Measurements from ENCODE around the gene LRRC49. TPM values are rescaled to one million over a fixed set of nuclear protein-coding genes. Genes with fewer than 3 reads are reported as not detected.

LRRC49 gene
- total RNA-seq, 1 donor from 2014 or later, result 6.8 TPM

- Histone ChIP-seq H3K9me3 (ENCODE audit: insufficient read depth, low read depth, low read length) (no peaks in the 10 kb centered on the region), H3K27ac (ENCODE audit: low read depth, low read length) (peak overlapping the region; percentile 20), H4K20me1 (ENCODE audit: insufficient read depth, low read length) (no peaks in the 10 kb centered on the region), H3K4me2 (ENCODE audit: low read length) (peak overlapping the region; percentile 27), H2AFZ (ENCODE audit: low read depth, low read length) (no peak overlapping the region), H3K4me1 (ENCODE audit: insufficient read depth, low read length) (peaks cover 4% of the 10 kb centered on the region), H3K9ac (ENCODE audit: low read length) (no peak overlapping the region), H3K27me3 (ENCODE audit: insufficient read depth, low read length) (no peaks in the 10 kb centered on the region), H3K79me2 (ENCODE audit: insufficient read depth, low read length) (no peaks in the 10 kb centered on the region), H3K36me3 (ENCODE audit: insufficient read depth, low read length) (no peaks in the 10 kb centered on the region), H3K4me3 (ENCODE audit: insufficient read depth, low read depth, low read length) (no peak overlapping the region)
- Mint-ChIP-seq H3K36me3 (ENCODE audit: low read depth, unreplicated experiment) (no peaks in the 10 kb centered on the region), H3K4me1 (ENCODE audit: low read depth, unreplicated experiment) (peaks cover 16% of the 10 kb centered on the region), H3K9me3 (ENCODE audit: unreplicated experiment) (no peaks in the 10 kb centered on the region), H3K27ac (ENCODE audit: unreplicated experiment) (no peak overlapping the region), H3K27me3 (ENCODE audit: low read depth, unreplicated experiment) (no peaks in the 10 kb centered on the region), H3K4me3 (ENCODE audit: unreplicated experiment) (no peak overlapping the region)
- DNase-seq (ENCODE audit: low read depth), result peak; percentile 89
- FAIRE-seq, result peak; percentile 71
- no peak for TF ChIP-seq EZH2 (IDR thresholded peaks at IDR 0.05; ENCODE audit: insufficient read depth, low read length)
- no peak for TF ChIP-seq CTCF (IDR thresholded peaks at IDR 0.05; ENCODE audit: insufficient read depth, low read depth, low read length)
Observed at GRCh38 chr15:70879401-70879800, 13.2 kb upstream of the LRRC49 start.

- Histone ChIP-seq H3K79me2 (ENCODE audit: insufficient read depth, low read length) (no peaks in the 10 kb centered on the region), H2AFZ (ENCODE audit: low read depth, low read length) (no peak overlapping the region), H3K9me3 (ENCODE audit: insufficient read depth, low read depth, low read length) (no peaks in the 10 kb centered on the region), H3K4me2 (ENCODE audit: low read length) (no peak overlapping the region), H3K36me3 (ENCODE audit: insufficient read depth, low read length) (no peaks in the 10 kb centered on the region), H3K27me3 (ENCODE audit: insufficient read depth, low read length) (no peaks in the 10 kb centered on the region), H4K20me1 (ENCODE audit: insufficient read depth, low read length) (no peaks in the 10 kb centered on the region), H3K9ac (ENCODE audit: low read length) (no peak overlapping the region), H3K4me3 (ENCODE audit: insufficient read depth, low read depth, low read length) (no peak overlapping the region), H3K27ac (ENCODE audit: low read depth, low read length) (no peak overlapping the region), H3K4me1 (ENCODE audit: insufficient read depth, low read length) (peaks cover 4% of the 10 kb centered on the region)
- no peaks in the 10 kb centered on the region for H3K9me3 Mint-ChIP-seq (ENCODE audit: unreplicated experiment)
- H3K27me3 Mint-ChIP-seq (ENCODE audit: low read depth, unreplicated experiment), result no peaks in the 10 kb centered on the region
- no peak overlapping the region for H3K4me3 Mint-ChIP-seq (ENCODE audit: unreplicated experiment)
- H3K4me1 Mint-ChIP-seq (ENCODE audit: low read depth, unreplicated experiment), result peaks cover 9% of the 10 kb centered on the region
- no peaks in the 10 kb centered on the region for H3K36me3 Mint-ChIP-seq (ENCODE audit: low read depth, unreplicated experiment)
- TF ChIP-seq CTCF (IDR thresholded peaks at IDR 0.05; ENCODE audit: insufficient read depth, low read depth, low read length) (no peak), EZH2 (IDR thresholded peaks at IDR 0.05; ENCODE audit: insufficient read depth, low read length) (no peak)
- FAIRE-seq, result no peak
- DNase-seq (ENCODE audit: low read depth), result no peak
- no peak overlapping the region for H3K27ac Mint-ChIP-seq (ENCODE audit: unreplicated experiment)
Observed at GRCh38 chr15:70880781-70881180, 11.8 kb upstream of the LRRC49 start.

- Mint-ChIP-seq H3K4me3 (ENCODE audit: unreplicated experiment) (no peak overlapping the region), H3K9me3 (ENCODE audit: unreplicated experiment) (no peaks in the 10 kb centered on the region), H3K27ac (ENCODE audit: unreplicated experiment) (peak overlapping the region; percentile 18), H3K4me1 (ENCODE audit: low read depth, unreplicated experiment) (peaks cover 9% of the 10 kb centered on the region), H3K27me3 (ENCODE audit: low read depth, unreplicated experiment) (no peaks in the 10 kb centered on the region), H3K36me3 (ENCODE audit: low read depth, unreplicated experiment) (no peaks in the 10 kb centered on the region)
- H4K20me1 ChIP-seq (ENCODE audit: insufficient read depth, low read length), result no peaks in the 10 kb centered on the region
- H2AFZ ChIP-seq (ENCODE audit: low read depth, low read length), result no peak overlapping the region
- no peak overlapping the region for H3K4me3 ChIP-seq (ENCODE audit: insufficient read depth, low read depth, low read length)
- H3K9ac ChIP-seq (ENCODE audit: low read length), result no peak overlapping the region
- no peak overlapping the region for H3K27ac ChIP-seq (ENCODE audit: low read depth, low read length)
- no peaks in the 10 kb centered on the region for H3K79me2 ChIP-seq (ENCODE audit: insufficient read depth, low read length)
- H3K4me2 ChIP-seq (ENCODE audit: low read length), result no peak overlapping the region
- peak; percentile 52 for DNase-seq (ENCODE audit: low read depth)
- no peaks in the 10 kb centered on the region for H3K27me3 ChIP-seq (ENCODE audit: insufficient read depth, low read length)
- peaks cover 4% of the 10 kb centered on the region for H3K4me1 ChIP-seq (ENCODE audit: insufficient read depth, low read length)
- no peaks in the 10 kb centered on the region for H3K9me3 ChIP-seq (ENCODE audit: insufficient read depth, low read depth, low read length)
- no peaks in the 10 kb centered on the region for H3K36me3 ChIP-seq (ENCODE audit: insufficient read depth, low read length)
- peak; percentile 45 for FAIRE-seq
- TF ChIP-seq CTCF (IDR thresholded peaks at IDR 0.05; ENCODE audit: insufficient read depth, low read depth, low read length), result no peak
- no peak for TF ChIP-seq EZH2 (IDR thresholded peaks at IDR 0.05; ENCODE audit: insufficient read depth, low read length)
Observed at GRCh38 chr15:70882361-70882760, 10.3 kb upstream of the LRRC49 start.

All from astrocyte (in vitro differentiated cells and primary cell).